ENCODE measurements around the gene SPOCD1. TPM values are rescaled to one million over a fixed set of nuclear protein-coding genes. Genes with fewer than 3 reads are reported as not detected.
A peak's percentile ranks its signal among the peaks of the same experiment; 100 is the strongest.

The SPOCD1 gene
- polyA plus RNA-seq, 3 donors: not detected

DNA sequence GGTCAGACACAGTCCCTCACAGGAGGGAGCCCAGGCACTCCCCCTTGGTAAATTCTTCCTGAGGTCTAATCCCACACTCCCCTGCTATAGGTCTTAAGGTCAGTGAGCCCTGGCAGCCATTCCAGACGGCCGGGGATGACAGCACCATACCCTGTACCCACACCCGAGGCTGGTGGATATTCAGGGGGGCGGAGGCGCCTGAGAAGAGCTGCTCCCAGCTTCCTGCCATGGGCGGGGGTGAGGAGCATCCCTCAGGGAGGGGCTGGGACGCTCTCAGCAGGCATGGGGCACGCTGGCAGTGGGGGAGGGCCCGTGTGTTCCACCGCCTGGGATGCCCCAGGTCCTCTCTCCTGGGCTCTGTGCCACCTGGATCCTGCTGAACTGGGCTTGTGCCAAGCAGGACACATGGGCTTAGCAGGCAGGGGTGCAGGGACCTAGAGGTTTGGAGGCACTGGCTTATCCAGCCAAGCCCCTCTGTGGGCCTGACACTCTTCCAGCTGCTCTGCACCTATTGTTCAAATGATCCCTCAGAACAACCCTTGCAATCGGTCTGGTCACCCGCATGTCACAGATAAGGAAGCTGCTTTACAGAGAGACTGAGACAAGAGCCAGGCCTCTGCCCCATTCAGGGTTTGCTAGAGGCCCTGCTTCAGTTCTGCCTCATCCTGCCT is 46.0 kb downstream of the SPOCD1 start:
- peaks cover 5 to 9% of the 10 kb centered on the region in 2 donors for H3K36me3 Mint-ChIP-seq
- Histone ChIP-seq H3K4me2 (replicated peaks; ENCODE audit: extremely low read depth, low read length, poor library complexity, severe bottlenecking) (no peak overlapping the region), H3K4me1 (ENCODE audit: control insufficient read depth in 1 of 2, insufficient read depth in 2 of 2, low read length in 2 of 2) (no peaks in the 10 kb centered on the region), H3K9ac (ENCODE audit: insufficient read depth, low read length, poor library complexity, severe bottlenecking) (no peak overlapping the region), H3K27ac (ENCODE audit: low read depth in 1 of 2, low read length in 2 of 2) (no peak overlapping the region), H4K20me1 (ENCODE audit: insufficient read depth, low read length) (no peaks in the 10 kb centered on the region), H2AFZ (ENCODE audit: insufficient read depth, low read depth, low read length, poor library complexity, severe bottlenecking) (no peak overlapping the region), H3K36me3 (replicated peaks in 1 of 2; ENCODE audit: control insufficient read depth in 1 of 2, insufficient read depth in 2 of 2, low read length in 2 of 2) (no peaks in the 10 kb centered on the region), H3K79me2 (ENCODE audit: insufficient read depth, low read length) (no peaks in the 10 kb centered on the region), H3K4me3 (replicated peaks in 1 of 3; ENCODE audit: low read depth in 2 of 3, low read length in 3 of 3) (no peak overlapping the region), H3K27me3 (ENCODE audit: control insufficient read depth in 2 of 2, insufficient read depth in 2 of 2, low read length in 2 of 2) (peaks cover 46 to 95% of the 10 kb centered on the region in 2 donors), H3K9me3 (replicated peaks in 1 of 2; ENCODE audit: control insufficient read depth in 1 of 2, insufficient read depth in 1 of 2, low read length in 2 of 2) (peaks cover 0 to 24% of the 10 kb centered on the region in 2 donors)
- WGBS (ENCODE audit: insufficient coverage): 88% methylated on average over 10 of the region's 12 CpGs
- no peak overlapping the region for H3K27ac Mint-ChIP-seq
- H3K9me3 Mint-ChIP-seq: peaks cover 0 to 16% (median 9%) of the 10 kb centered on the region in 7 donors
- H3K4me3 Mint-ChIP-seq: peak overlapping the region in 1 of 2 donors; percentile 89
- TF ChIP-seq, protein P1, sequence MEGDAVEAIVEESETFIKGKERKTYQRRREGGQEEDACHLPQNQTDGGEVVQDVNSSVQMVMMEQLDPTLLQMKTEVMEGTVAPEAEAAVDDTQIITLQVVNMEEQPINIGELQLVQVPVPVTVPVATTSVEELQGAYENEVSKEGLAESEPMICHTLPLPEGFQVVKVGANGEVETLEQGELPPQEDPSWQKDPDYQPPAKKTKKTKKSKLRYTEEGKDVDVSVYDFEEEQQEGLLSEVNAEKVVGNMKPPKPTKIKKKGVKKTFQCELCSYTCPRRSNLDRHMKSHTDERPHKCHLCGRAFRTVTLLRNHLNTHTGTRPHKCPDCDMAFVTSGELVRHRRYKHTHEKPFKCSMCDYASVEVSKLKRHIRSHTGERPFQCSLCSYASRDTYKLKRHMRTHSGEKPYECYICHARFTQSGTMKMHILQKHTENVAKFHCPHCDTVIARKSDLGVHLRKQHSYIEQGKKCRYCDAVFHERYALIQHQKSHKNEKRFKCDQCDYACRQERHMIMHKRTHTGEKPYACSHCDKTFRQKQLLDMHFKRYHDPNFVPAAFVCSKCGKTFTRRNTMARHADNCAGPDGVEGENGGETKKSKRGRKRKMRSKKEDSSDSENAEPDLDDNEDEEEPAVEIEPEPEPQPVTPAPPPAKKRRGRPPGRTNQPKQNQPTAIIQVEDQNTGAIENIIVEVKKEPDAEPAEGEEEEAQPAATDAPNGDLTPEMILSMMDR (IDR thresholded peaks at IDR 0.05): no peak
- peaks cover 84 to 99% (median 92%) of the 10 kb centered on the region in 3 donors for H3K27me3 Mint-ChIP-seq (ENCODE audit: low read depth in 3 of 3)
- peaks cover 17% of the 10 kb centered on the region for H3K4me1 Mint-ChIP-seq
- intact Hi-C loops (cut with micrococcal nuclease): no loop called here
- DNase-seq: no peak

DNA sequence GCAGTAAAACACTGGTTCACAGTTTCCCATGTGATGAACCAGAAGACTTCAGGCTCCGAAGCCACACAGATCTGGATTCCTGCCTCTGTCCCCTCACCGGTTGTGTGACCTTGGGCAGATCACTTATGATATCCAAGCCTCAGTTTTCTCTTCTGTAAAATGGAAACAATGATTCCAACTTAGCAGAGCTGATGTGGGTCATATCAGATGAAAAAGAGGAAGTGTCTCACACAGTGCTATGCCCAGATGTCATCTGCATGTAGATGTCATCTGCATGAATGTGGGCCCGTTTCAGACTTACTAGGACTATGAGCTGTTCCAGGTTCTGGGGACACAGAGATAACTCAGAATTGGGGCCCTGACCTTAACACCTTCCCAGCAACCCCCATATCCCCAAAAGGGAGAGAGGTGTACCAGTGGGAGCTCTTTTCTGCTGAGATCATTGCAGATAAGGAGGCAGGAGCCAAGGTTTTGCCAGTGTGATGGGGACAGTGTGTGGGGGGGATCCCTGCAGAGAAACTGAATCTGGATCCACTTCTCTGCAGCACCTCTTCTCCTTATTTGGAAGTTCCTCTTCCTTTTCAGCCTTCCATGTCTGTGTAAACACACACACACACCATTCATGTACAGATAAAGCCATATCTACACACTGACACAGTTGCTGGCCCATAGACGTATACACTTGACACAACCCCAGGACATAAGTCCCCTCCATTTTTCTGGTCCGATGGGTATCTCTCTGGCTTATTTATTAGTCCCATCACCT is 46.7 kb downstream of the SPOCD1 start:
- intact Hi-C loops (cut with micrococcal nuclease): no loop called here
- 84% methylated on average over 3 of the region's 5 CpGs for WGBS (ENCODE audit: insufficient coverage)

More for the DNA sequence above, 46.7 kb downstream of the SPOCD1 start:
- Mint-ChIP-seq H3K4me3 (peak overlapping the region in 1 of 2 donors; percentile 26), H3K36me3 (peaks cover 5 to 9% of the 10 kb centered on the region in 2 donors), H3K9me3 (peaks cover 0 to 16% (median 11%) of the 10 kb centered on the region in 7 donors), H3K4me1 (peaks cover 20% of the 10 kb centered on the region), H3K27ac (no peak overlapping the region), H3K27me3 (ENCODE audit: low read depth in 3 of 3) (peaks cover 80 to 97% (median 90%) of the 10 kb centered on the region in 3 donors)
- H3K79me2 ChIP-seq (ENCODE audit: insufficient read depth, low read length): no peaks in the 10 kb centered on the region
- no peak overlapping the region for H3K27ac ChIP-seq (ENCODE audit: low read depth in 1 of 2, low read length in 2 of 2)
- H3K4me2 ChIP-seq (replicated peaks; ENCODE audit: extremely low read depth, low read length, poor library complexity, severe bottlenecking): no peak overlapping the region
- TF ChIP-seq, protein P1 (IDR thresholded peaks at IDR 0.05): no peak
- no peaks in the 10 kb centered on the region for H4K20me1 ChIP-seq (ENCODE audit: insufficient read depth, low read length)
- peak in 2 of 3 donors; percentile 14 to 20 for DNase-seq
- H3K36me3 ChIP-seq (replicated peaks in 1 of 2; ENCODE audit: control insufficient read depth in 1 of 2, insufficient read depth in 2 of 2, low read length in 2 of 2): no peaks in the 10 kb centered on the region
- no peak overlapping the region for H3K4me3 ChIP-seq (replicated peaks in 1 of 3; ENCODE audit: low read depth in 2 of 3, low read length in 3 of 3)
- no peak overlapping the region for H2AFZ ChIP-seq (ENCODE audit: insufficient read depth, low read depth, low read length, poor library complexity, severe bottlenecking)
- H3K9ac ChIP-seq (ENCODE audit: insufficient read depth, low read length, poor library complexity, severe bottlenecking): no peak overlapping the region
- peaks cover 46 to 93% of the 10 kb centered on the region in 2 donors for H3K27me3 ChIP-seq (ENCODE audit: control insufficient read depth in 2 of 2, insufficient read depth in 2 of 2, low read length in 2 of 2)
- peaks cover 0 to 28% of the 10 kb centered on the region in 2 donors for H3K9me3 ChIP-seq (replicated peaks in 1 of 2; ENCODE audit: control insufficient read depth in 1 of 2, insufficient read depth in 1 of 2, low read length in 2 of 2)
- peaks cover 3 to 6% of the 10 kb centered on the region in 2 donors for H3K4me1 ChIP-seq (ENCODE audit: control insufficient read depth in 1 of 2, insufficient read depth in 2 of 2, low read length in 2 of 2)

Measured in CD14-positive monocyte (primary cell).